Cerebellar nuclear complex (tissue), 1 donor: ENCODE data around the gene ABRAXAS1.
A peak's percentile ranks its signal among the peaks of the same experiment; 100 is the strongest.
"Not testable (repeated sequence)": the region's sequence is repeated elsewhere in the genome, so short reads cannot be mapped to it uniquely, and the experiment has no call there.

ENCODE experiments used
- DNase-seq, 2 experiments: peaks; one replicate each; lab custom pipeline; 2025; lab: John Stamatoyannopoulos, UW

ABRAXAS1 gene

DNA sequence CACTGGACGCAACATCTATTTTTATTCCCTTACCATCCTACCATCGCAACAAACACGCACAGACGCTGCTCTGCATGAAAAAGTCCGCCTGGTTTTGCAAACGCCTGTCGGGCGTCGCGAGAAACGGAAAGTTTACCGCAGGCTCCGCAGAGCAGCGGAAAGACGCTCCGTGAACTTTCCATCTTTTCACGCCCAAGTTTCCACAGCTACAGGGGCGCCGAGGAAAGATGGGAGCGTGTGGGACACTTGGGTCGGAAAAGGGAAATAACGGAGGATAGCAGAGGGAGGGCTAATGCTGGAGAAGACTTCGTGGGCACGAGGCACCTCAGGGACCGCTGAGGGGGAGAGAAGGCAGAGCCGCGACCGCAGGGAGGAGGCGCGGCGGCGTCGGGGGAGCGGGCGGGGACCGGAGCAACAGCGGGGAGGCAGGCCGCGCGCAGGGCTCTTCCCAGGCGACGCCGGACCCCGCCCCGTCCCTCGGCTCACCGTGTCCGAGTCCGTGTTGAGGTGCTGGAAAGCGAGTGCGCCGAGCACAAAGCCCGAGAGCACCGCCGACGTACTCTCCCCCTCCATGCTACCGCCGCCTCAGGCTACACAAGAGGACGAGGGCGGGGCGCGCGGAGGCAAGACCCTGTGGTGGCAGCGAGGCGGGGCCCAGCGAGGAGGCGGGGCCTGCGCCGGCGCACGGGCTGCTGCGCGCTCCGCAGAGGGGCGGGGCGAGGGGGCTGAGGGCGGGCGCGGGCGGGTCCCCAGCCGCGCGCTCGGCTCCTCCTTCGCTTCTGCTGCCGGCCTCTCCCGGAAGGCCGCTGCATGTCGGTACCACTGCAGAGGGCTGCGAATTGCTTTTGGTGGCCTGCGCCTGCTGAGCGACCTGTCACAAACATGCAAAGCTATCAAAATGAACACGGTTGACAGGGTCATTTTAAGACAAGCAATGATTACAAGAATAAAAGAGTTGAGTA is at the start of gene ABRAXAS1:
ABRAXAS1 (minus strand) TSS at position 601 of the 962 bp plus-strand sequence; CDS start at position 573, 28 bp downstream.
- peak; percentile 75 to 79 for DNase-seq

DNA sequence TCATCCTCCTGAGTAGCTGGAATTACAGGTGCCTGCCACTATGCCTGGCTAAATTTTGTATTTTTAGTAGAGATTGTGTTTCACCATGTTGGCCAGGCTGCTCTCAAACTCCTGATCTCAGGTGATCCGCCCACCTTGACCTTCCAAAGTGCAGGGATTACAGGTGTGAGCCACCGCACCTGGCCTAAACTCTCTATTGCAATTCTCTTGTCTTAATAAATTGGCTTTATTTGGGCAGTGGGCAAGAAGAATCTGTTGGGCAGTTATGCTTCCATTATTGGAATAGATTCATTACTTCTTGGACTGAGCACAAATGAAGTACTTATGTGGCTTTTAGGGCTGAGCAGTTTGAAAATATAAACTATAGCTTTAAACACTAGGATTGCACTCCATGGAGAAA is 42.8 kb upstream of the ABRAXAS1 start:
- DNase-seq: no peak

DNA sequence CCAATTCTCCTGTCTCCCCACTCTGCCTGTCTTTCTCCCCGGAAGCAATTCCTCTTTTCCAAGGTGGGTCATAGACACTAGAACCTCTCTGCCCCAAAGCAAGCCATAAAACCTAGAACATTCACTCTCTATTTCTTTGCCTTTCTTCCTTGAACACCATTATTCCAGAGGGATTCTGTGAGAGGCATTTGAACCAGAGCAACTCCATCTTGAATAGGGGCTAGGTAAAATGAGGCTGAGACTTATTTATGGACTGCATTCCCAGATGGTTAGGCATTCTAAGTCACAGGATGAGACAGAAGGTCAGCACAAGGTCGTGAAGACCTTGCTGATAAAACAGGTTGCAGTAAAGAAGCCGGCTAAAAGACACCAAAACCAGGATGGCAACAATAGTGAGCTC is 37.3 kb upstream of the ABRAXAS1 start:
- no peak for DNase-seq

DNA sequence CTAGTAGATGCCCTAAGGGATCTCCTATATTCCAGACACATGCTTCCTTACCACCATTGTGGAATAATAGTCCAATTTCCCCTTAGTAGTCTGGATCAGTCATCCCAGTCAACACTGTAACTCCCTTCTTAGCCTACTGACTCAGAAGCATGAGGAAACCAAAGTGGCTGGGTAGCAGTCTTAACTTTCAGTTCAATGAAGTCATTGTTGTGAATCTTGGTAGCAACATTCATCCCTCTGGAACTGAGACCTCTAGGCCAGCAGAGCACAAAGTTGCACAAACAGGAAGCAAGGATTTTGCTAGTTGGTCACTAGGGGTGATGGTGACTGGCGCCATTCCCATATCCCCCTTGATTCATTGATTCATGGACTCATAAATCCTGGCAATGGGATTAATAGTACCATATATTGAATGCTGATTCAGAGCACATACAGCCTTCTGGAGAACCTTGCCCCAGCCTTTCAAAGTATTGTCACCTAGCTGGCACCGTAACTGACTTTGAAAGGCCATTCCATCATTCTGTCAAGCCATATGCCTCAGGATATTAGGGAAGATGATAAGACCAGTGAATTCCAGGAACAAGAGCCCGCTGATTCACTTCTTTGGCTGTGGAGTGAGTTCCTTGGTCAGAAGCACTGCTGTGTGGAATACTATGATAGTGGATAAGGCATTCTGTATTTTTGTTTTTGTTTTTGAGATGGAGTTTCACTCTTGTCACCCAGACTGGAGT is 31.3 kb upstream of the ABRAXAS1 start:
- DNase-seq: no peak

DNA sequence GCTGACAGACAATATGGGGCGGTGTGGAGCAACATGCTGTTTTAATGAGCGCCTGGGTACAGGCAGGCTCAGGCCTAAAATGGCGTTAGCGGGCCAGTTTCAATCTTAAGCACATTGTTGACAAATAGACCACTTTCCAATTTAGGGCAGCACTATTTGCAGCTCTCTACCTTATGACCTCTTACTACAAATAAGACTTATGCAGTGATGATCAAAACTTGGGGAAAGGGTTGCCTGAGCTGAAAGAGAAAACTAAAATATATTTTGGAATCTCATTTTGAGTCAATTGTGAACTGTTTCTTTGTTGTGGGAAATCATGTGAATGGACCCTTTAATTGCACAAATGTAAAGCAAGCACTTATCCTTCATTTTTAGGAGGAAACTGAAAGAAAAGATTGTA is 25.5 kb upstream of the ABRAXAS1 start:
- no peak for DNase-seq

DNA sequence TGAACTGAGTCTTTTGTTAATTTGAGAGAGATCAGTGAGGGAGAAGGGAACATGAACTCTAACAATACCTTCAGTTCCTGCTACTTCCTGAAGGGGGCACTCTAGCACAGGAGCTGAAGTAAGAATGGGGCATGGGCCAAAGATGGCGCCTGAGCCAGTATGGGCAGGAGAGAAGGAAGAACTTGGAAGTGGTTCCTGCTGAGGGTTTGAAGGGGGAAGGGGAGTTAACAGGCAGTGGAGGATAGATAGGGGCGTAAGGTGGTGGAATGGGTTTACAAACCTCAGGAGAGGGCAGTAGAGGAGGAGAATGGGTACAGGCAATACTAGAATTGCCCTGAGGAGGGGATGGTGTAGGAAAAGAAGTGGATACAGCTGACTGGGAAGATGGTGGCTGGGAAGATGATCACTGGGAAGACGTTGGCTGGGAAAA is 24.3 kb upstream of the ABRAXAS1 start:
- DNase-seq: not testable (repeated sequence)

DNA sequence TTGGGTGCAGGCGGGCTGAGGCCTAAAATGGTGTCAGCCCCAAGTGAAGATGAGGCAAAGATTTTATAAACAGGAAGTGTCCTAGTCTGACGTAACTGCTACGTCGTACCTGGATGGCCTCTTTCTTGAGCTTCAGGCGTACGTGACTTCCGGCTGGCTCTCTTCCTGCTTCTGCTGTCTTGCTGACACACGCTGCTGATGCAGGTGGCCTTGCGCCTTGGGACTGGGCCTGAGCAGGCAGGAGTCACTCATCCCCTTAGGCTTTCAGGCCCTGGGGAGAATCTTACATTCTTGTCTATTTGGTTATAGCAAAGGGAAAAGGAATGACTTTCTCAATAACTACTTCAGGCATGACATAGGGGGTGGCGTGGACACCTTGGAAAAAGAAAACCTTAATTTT is 20.1 kb upstream of the ABRAXAS1 start:
- no peak for DNase-seq

DNA sequence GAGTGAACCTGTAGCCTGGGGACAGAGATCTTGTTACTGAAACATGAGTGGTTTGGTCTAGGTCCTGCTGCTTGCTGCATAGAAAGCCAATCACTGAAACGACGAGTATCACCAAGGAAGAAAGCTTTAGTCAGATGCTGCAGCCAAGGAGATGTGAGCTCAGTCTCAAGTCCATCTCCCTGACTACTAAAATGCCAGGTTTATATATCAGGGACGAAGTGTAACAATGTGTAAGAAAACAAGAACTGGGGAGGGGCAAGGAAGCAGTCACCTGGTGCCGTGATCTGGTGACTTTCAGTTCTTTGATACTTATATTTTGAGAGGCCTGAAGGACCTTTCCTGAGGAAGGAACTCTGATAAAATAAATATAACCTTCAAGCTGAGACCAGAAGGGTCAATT is 19.6 kb upstream of the ABRAXAS1 start:
- no peak for DNase-seq

DNA sequence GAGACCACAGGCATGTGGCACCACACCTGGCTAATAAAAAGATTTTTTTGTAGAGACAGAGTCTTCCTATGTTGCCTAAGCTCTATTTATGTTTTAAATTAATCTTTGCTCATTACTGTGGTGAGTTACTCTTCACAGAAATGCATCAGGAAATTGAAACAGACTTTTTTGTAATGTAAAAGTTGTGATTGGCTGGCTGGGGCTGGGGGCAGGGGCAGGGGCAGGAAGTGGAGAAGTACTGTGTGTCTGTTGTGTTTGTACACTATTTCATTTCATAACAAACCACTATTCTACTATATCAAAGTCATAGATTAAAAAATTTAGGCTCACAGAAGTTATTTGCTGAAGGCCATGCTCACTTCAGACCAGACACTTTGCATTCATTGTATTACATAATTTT is 19.1 kb upstream of the ABRAXAS1 start:
- DNase-seq: no peak

DNA sequence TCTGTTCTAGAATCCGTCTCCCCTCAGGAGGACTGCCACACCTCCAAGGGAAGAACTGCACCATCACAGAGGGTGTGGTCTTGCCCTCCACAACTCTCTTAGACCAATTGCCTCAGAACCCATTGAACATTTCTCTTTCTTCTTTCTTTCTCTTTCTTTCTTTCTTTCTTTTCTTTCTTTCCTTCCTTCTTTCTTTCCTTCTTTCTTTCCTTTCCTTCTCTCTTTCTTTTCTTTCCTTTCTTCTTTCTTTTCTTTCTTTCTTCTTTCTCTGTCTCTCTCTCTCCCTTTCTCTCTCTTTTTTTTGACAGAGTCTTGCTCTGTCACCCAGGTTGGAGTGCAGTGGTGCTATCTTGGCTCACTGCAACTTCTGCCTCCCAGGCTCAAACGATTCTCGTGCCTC is 16.8 kb upstream of the ABRAXAS1 start:
- not testable (repeated sequence) for DNase-seq

DNA sequence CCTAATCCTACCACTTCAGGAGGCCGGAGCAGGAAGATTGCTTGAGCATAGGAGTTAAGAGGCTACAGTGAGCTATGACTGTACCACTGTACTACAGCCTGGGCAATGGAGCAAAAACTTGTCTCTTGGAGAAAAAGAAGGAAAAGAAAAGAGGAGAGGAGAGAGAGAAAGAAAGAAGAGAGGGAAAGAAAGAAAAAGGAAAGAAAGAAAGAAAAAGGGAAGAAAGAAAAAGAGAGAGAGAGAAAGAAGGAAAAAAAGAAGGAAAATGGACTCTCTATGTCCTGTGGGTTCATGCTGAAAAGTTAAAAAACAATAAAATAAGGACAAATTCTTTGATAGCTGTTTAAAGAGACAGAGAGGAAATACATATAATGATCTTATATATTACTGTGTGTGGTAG is 13.3 kb upstream of the ABRAXAS1 start:
- DNase-seq: no peak

DNA sequence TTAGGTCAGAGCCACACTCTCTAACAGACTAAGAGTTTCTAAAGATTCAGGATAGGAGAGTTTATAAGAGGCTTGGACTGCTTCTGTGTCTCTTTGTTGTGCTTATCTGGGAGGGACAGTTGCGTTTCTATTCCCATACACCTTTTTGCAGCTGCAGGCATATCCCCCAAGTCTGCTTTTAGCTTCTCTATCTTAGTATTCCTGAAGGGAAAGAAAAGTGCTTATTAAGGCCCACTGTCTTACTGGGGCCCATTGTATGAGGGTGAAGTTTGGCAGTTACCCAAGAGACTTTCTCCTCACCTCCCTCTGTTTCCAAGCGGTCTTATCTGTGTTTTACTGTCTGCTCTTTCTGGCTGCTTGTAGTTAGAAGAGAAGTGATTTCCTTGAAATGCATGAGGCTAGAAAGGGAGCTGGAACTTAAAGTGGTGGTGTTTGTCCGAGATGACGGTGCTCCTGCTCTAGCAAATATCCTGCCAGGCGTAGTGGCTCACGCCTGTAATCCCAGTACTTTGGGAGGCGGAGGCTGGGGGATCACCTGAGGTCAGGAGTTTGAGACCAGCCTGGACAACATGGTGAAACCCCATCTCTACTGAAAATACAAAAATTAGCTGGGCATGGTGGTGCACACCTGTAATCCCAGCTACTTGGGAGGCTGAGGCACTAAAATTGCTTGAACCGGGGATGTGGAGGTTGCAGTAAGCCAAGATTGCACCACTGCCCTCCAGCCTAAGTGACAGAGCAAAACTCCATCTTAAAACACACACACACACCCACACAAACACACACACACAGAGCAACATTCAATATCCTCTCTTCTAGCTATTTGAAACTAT is 11.4 kb upstream of the ABRAXAS1 start:
- DNase-seq: not testable (repeated sequence)

DNA sequence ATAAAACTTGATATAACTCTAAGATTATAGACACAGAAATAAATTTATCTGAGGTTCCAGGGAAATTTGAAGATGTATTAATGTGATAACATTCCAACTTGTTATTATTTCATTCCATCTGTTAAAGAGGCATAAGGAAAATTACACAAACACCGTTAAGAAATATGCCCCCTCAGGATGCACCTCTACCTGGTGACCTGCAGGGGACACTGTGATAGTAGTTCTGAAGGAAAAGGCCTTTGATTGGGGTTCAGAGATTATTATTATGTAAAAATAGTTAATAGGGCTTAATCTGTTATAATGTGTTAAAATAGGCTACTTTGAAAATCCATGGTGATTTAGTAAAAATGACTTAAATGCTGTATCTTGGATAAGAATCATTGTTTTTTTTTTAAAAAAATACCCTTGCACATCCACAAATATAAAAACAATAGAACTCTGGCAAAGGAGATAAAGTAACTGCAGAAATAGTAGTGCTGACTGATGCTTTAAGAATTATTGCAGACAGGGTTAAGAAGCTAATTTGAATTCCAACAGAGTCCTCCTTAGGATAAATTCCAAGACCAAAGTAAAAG is 6.1 kb upstream of the ABRAXAS1 start:
- no peak for DNase-seq

DNA sequence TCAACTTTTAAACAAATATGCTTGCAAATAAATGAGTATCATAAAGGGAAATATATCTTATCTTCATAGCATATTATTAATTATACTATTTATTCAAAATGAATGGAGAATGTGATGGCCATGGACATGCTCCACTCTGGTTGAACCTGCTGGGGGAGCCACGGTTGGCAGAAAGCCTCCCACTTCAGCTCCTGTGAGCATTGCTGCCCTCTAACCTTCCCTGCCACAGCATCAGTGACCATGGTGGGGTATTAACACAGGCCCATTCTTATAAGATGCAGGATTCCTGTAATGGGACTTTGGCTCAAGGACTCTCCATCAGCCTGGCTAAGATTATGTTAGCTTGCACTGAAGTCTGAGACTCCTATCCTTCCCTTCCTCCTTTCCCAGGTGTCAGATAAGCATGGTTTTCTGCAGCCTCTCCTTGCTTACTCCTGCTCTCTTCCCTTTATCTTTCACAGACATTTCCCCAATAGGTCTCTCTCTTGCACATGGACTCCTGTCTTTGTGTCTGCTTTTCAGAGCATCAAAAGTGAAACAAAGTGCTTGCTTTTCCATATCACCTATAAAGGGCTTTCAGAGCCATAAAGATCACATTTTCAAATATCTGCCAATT is 4.9 kb upstream of the ABRAXAS1 start:
- DNase-seq: no peak

DNA sequence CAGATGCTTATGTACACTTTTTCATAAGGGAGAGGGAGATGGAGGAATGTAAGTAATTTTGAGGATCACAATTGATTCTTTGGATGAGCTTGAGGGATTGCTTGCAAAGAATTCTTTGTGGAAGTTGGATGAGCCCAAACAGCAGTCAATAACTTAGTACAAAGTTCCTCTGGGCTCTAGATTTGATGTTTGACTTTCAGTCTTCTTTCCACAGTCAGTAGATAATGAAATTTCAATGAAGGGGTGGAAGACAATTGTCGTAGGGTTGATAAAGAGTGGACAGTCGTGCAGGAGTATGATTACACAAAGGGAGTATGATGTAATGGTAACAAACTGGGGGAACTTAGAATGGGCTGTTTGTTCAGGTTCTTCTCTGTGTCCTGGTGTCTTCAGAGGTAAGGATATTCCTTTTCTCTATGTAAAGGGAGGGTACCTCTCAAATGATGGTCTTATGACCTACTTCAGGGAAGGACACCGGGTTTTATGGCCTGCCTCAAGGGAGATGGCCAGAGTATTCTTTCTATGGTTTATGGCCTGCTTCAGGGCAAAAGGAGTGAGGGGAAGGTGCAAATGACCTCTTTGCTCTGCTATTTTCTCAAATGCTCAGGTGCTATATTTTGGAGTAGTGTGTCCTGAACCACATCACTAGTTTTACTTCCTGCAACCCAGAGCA is 1.7 kb upstream of the ABRAXAS1 start:
- DNase-seq: no peak

DNA sequence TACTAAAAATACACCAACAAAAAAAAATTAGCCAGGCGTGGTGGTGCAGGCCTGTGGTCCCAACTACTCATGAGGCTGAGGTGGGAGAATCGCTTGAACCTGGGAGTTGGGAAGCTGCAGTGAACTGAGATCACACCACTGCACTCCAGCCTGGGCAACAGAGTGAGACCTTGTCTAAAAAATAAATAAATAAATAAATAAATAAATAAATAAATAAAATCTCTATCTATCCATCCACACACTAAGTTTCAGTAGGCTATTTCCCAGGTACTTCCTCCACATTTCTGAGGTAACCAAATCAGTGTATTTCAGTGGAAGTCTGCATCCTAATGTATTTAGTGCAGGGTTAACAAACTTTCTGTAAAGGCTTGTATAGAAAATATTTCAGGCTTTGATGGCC is 10.9 kb downstream of the ABRAXAS1 start:
- DNase-seq: no peak

DNA sequence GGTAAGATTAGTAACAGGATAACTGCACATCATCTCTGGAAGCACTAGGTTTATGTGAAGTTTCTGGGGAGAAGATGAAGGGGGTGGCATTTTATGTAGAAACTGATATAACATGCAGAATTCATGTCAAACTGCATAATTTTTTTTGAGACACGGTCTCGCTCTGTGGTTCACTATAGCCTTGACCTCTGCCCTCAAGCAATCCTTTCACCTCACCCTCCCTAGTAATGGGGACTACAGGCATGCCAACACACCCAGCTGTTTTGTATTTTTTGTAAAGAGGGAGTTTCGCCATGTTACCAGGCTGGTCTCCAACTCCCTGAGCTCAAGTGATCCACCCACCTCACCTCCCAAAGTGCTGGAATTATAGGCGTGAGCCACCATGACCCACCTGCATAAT is 11.5 kb downstream of the ABRAXAS1 start:
- no peak for DNase-seq

DNA sequence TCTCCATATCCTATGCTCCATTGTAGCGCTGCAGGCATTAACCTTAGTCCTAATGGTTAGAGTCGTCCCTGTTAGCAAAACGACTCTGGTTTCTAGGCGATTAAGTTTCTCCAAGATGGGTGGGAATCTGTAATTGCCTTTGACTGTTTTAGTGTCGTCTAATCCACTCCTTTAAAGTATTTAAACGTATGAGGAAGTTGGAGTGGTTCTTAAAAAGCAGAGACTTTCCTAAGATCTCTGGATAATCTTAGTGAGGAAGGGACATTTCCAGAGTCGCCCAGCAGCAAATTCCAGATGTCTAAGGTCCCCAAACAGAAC is 28.8 kb downstream of the ABRAXAS1 start:
- no peak for DNase-seq

DNA sequence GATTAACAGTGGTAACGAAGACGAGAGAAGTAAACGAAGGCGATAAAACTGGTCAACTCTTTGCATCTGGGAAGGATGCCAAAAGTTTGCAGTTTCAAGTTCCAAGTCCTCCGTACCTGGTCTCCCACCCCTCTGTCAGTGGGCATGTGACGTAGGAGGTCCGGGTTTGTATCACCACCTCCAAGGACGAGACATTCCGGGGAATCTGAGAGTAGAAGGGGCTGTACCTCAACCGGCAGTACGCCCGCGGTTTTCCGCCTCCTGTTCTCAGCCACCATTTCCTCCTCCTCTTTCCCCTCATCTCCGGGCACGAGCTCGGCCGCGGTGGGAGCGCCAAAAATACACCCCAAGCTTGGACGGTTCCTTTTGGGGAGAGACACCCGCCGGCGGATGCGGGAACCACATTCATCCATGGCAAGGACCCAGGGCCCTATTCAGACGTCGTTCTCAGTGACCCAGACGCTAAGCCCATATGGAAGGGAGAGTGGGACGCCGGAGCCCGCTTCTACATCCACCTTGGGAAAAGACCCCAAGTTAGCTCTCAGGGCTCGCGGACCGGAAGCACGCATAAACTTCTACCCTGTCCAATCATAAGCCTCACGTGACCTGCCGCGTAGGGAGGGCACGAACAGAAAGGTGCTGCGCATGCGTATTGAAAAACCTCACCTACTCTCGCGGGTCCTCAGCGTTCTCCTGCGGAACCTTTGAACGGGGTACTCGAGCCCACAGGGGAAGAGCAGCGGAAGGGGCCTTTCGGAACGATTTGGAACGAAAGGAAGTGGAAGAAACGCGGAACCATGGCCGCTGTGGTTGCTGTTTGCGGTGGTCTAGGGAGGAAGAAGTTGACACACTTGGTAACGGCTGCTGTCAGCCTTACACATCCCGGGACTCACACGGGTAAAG is 29.4 kb downstream of the ABRAXAS1 start, which contains the start of the genes HELQ and MRPS18C:
HELQ (minus strand) TSS at position 543 of the 903 bp plus-strand sequence; CDS start at position 413, 130 bp downstream.
MRPS18C (plus strand) TSS at position 778 of the 903 bp plus-strand sequence; CDS start at position 798, 20 bp downstream.
- peak; percentile 78 to 94 for DNase-seq

DNA sequence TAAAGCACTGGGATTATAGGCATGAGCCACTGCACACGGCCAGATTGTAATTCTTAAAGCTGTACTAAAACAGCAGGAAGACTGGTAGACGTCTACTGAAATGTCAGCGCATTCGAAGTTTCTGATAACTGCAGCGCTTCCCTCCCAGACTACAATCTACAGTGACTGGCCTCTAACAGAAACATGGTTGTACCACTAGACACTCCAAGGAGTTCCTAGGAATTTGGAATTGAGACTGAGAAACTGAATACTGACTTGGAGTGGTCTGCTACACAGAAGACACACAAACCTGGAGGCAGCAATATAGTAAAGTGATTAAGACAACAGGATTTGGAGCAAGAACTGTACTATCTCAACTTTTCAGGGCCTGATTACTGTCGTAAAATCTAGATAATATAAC is 30.2 kb downstream of the ABRAXAS1 start:
- no peak for DNase-seq
